ENCODE results near the gene LYPD4.

Gene LYPD4

GRCh38 chr19:41861116-41861768, 16.8 kb upstream of the LYPD4 start:
- 40% methylated on average over 7 of the region's 9 CpGs for WGBS (ENCODE audit: insufficient coverage)
- ChIA-PET POLR2A (interaction anchor here (0.5 to 1.8 kb wide), 2 partner anchors 11 to 20 kb away, joined by 4 to 8 read pairs; no protein-coding TSS in a partner anchor), CTCF (interaction anchor here (1.9 to 6.9 kb wide), 4 partner anchors 11 to 70 kb away, joined by 6 to 48 read pairs (median 12); partner anchors contain the start of gene CD79A)
- Histone ChIP-seq H3K27ac (ENCODE audit: insufficient read depth in 1 of 2, low read depth in 1 of 2, low read length in 2 of 2, poor library complexity in 1 of 2, severe bottlenecking in 2 of 2) (peak overlapping the region; percentile 90 to 95), H3K4me1 (ENCODE audit: control extremely low read depth in 1 of 4, control insufficient read depth in 4 of 4, insufficient read depth in 4 of 4, low read length in 3 of 4) (peaks cover 12 to 59% (median 53%) of the 10 kb centered on the region in 4 experiments), H3K9me3 (ENCODE audit: control extremely low read depth in 1 of 5, control insufficient read depth in 4 of 5, insufficient read depth in 2 of 5, low read depth in 1 of 5, low read length in 4 of 5) (no peaks in the 10 kb centered on the region), H3K4me3 (ENCODE audit: control insufficient read depth in 1 of 7, extremely low read depth in 1 of 7, insufficient read depth in 4 of 7, low read depth in 2 of 7, low read length in 6 of 7) (peak overlapping the region; percentile 76 to 98 (median 84)), H3K27me3 (replicated peaks in 2 of 5; ENCODE audit: control insufficient read depth in 4 of 5, insufficient read depth in 5 of 5, low read length in 4 of 5) (no peaks in the 10 kb centered on the region), H3K36me3 (ENCODE audit: control insufficient read depth in 4 of 4, insufficient read depth in 4 of 4, low read length in 3 of 4) (peaks cover 10 to 53% (median 42%) of the 10 kb centered on the region in 4 experiments)
- DNase-seq: no peak

- CTCF ChIA-PET: interaction anchor here (0.6 to 6.9 kb wide), 8 partner anchors 8 to 97 kb away, joined by 3 to 48 read pairs (median 7); partner anchors contain the start of genes CD79A and RABAC1
- peak overlapping the region; percentile 76 to 98 (median 84) for H3K4me3 ChIP-seq (ENCODE audit: control insufficient read depth in 1 of 7, extremely low read depth in 1 of 7, insufficient read depth in 4 of 7, low read depth in 2 of 7, low read length in 6 of 7)
- H3K36me3 ChIP-seq (ENCODE audit: control insufficient read depth in 4 of 4, insufficient read depth in 4 of 4, low read length in 3 of 4): peaks cover 10 to 49% (median 40%) of the 10 kb centered on the region in 4 experiments
- WGBS (ENCODE audit: insufficient coverage): under 1% methylated on average over 37 of the region's 45 CpGs
- H3K4me1 ChIP-seq (ENCODE audit: control extremely low read depth in 1 of 4, control insufficient read depth in 4 of 4, insufficient read depth in 4 of 4, low read length in 3 of 4): peaks cover 12 to 56% (median 51%) of the 10 kb centered on the region in 4 experiments
- POLR2A ChIA-PET: interaction anchor here (0.5 to 1.8 kb wide), 5 partner anchors 10 to 67 kb away, joined by 3 to 8 read pairs (median 4); no protein-coding TSS in a partner anchor
- no peak for DNase-seq
- H3K9me3 ChIP-seq (ENCODE audit: control extremely low read depth in 1 of 5, control insufficient read depth in 4 of 5, insufficient read depth in 2 of 5, low read depth in 1 of 5, low read length in 4 of 5): no peaks in the 10 kb centered on the region
- no peaks in the 10 kb centered on the region for H3K27me3 ChIP-seq (replicated peaks in 2 of 5; ENCODE audit: control insufficient read depth in 4 of 5, insufficient read depth in 5 of 5, low read length in 4 of 5)
- peak overlapping the region; percentile 90 to 95 for H3K27ac ChIP-seq (ENCODE audit: insufficient read depth in 1 of 2, low read depth in 1 of 2, low read length in 2 of 2, poor library complexity in 1 of 2, severe bottlenecking in 2 of 2)
These were observed 16.1 kb upstream of the LYPD4 start for GRCh38 chr19:41860419-41861115.

GRCh38 chr19:41859618-41860418, 15.3 kb upstream of the LYPD4 start, which contains the start of gene RPS19:
Gene RPS19 (plus strand): TSS chr19:41860255. CDS start chr19:41860775, 520 bp downstream.
- 0% methylated on average over 56 of the region's 76 CpGs for WGBS (ENCODE audit: insufficient coverage)
- CTCF ChIA-PET: interaction anchor here (0.6 to 6.9 kb wide), 14 partner anchors 9 to 1506 kb away, joined by 3 to 48 read pairs (median 5); partner anchors contain the start of genes CD79A and RABAC1

GRCh38 chr19:41859213-41859617, 14.7 kb upstream of the LYPD4 start:
- H3K4me3 ChIP-seq (ENCODE audit: control insufficient read depth in 1 of 7, extremely low read depth in 1 of 7, insufficient read depth in 4 of 7, low read depth in 2 of 7, low read length in 6 of 7): peak overlapping the region in 6 of 7 experiments; percentile 76 to 98 (median 88)
- peaks cover 3 to 37% (median 28%) of the 10 kb centered on the region in 4 experiments for H3K36me3 ChIP-seq (ENCODE audit: control insufficient read depth in 4 of 4, insufficient read depth in 4 of 4, low read length in 3 of 4)
- DNase-seq: no peak
- ChIA-PET POLR2A (interaction anchor here (0.7 kb wide), 1 partner anchor 24 kb away, joined by 3 read pairs; no protein-coding TSS in a partner anchor), CTCF (interaction anchor here (0.6 to 6.9 kb wide), 13 partner anchors 10 to 1506 kb away, joined by 3 to 48 read pairs (median 5); partner anchors contain the start of genes CD79A and RABAC1)
- 4% methylated on average over 6 of the region's 8 CpGs for WGBS (ENCODE audit: insufficient coverage)
- peak overlapping the region in 1 of 2 experiments; percentile 95 for H3K27ac ChIP-seq (ENCODE audit: insufficient read depth in 1 of 2, low read depth in 1 of 2, low read length in 2 of 2, poor library complexity in 1 of 2, severe bottlenecking in 2 of 2)
- H3K27me3 ChIP-seq (replicated peaks in 2 of 5; ENCODE audit: control insufficient read depth in 4 of 5, insufficient read depth in 5 of 5, low read length in 4 of 5): no peaks in the 10 kb centered on the region
- peaks cover 12 to 47% (median 41%) of the 10 kb centered on the region in 4 experiments for H3K4me1 ChIP-seq (ENCODE audit: control extremely low read depth in 1 of 4, control insufficient read depth in 4 of 4, insufficient read depth in 4 of 4, low read length in 3 of 4)
- H3K9me3 ChIP-seq (ENCODE audit: control extremely low read depth in 1 of 5, control insufficient read depth in 4 of 5, insufficient read depth in 2 of 5, low read depth in 1 of 5, low read length in 4 of 5): no peaks in the 10 kb centered on the region

More at GRCh38 chr19:41859618-41860418, 15.3 kb upstream of the LYPD4 start, which contains the start of gene RPS19:
- Histone ChIP-seq H3K9me3 (ENCODE audit: control extremely low read depth in 1 of 5, control insufficient read depth in 4 of 5, insufficient read depth in 2 of 5, low read depth in 1 of 5, low read length in 4 of 5) (no peaks in the 10 kb centered on the region), H3K27ac (ENCODE audit: insufficient read depth in 1 of 2, low read depth in 1 of 2, low read length in 2 of 2, poor library complexity in 1 of 2, severe bottlenecking in 2 of 2) (peak within 1 kb of the TSS; percentile 90 to 95), H3K4me1 (ENCODE audit: control extremely low read depth in 1 of 4, control insufficient read depth in 4 of 4, insufficient read depth in 4 of 4, low read length in 3 of 4) (peaks cover 12 to 52% (median 46%) of the 10 kb centered on the region in 4 experiments), H3K27me3 (replicated peaks in 2 of 5; ENCODE audit: control insufficient read depth in 4 of 5, insufficient read depth in 5 of 5, low read length in 4 of 5) (no peaks in the 10 kb centered on the region), H3K4me3 (ENCODE audit: control insufficient read depth in 1 of 7, extremely low read depth in 1 of 7, insufficient read depth in 4 of 7, low read depth in 2 of 7, low read length in 6 of 7) (peak within 1 kb of the TSS; percentile 76 to 98 (median 84)), H3K36me3 (ENCODE audit: control insufficient read depth in 4 of 4, insufficient read depth in 4 of 4, low read length in 3 of 4) (peaks cover 9 to 43% (median 34%) of the 10 kb centered on the region in 4 experiments)
- POLR2A ChIA-PET: interaction anchor here (0.7 to 1.8 kb wide), 5 partner anchors 11 to 67 kb away, joined by 3 to 8 read pairs (median 3); no protein-coding TSS in a partner anchor
- peak; percentile 97 to 98 (median 98) for DNase-seq

GRCh38 chr19:41853768-41854167, 9.3 kb upstream of the LYPD4 start:
- Histone ChIP-seq H3K27me3 (replicated peaks in 2 of 5; ENCODE audit: control insufficient read depth in 4 of 5, insufficient read depth in 5 of 5, low read length in 4 of 5) (peaks cover 0 to 6% (median 0%) of the 10 kb centered on the region in 5 experiments), H3K4me3 (ENCODE audit: control insufficient read depth in 1 of 7, extremely low read depth in 1 of 7, insufficient read depth in 4 of 7, low read depth in 2 of 7, low read length in 6 of 7) (no peak overlapping the region), H3K9me3 (ENCODE audit: control extremely low read depth in 1 of 5, control insufficient read depth in 4 of 5, insufficient read depth in 2 of 5, low read depth in 1 of 5, low read length in 4 of 5) (no peaks in the 10 kb centered on the region), H3K27ac (ENCODE audit: insufficient read depth in 1 of 2, low read depth in 1 of 2, low read length in 2 of 2, poor library complexity in 1 of 2, severe bottlenecking in 2 of 2) (no peak overlapping the region), H3K4me1 (ENCODE audit: control extremely low read depth in 1 of 4, control insufficient read depth in 4 of 4, insufficient read depth in 4 of 4, low read length in 3 of 4) (peaks cover 0 to 3% (median 0%) of the 10 kb centered on the region in 4 experiments), H3K36me3 (ENCODE audit: control insufficient read depth in 4 of 4, insufficient read depth in 4 of 4, low read length in 3 of 4) (no peaks in the 10 kb centered on the region)
- CTCF ChIA-PET: interaction anchor here (1.2 to 1.8 kb wide), 3 partner anchors 15 to 60 kb away, joined by 3 to 4 read pairs (median 3); no protein-coding TSS in a partner anchor
- 89% methylated on average over 2 of the region's 2 CpGs for WGBS (ENCODE audit: insufficient coverage)
- peak in 1 of 3 donors; percentile 16 for DNase-seq
- POLR2A ChIA-PET: no interaction called here

- 71% methylated on average over 1 of the region's 2 CpGs for WGBS (ENCODE audit: insufficient coverage)
- Histone ChIP-seq H3K27ac (ENCODE audit: insufficient read depth in 1 of 2, low read depth in 1 of 2, low read length in 2 of 2, poor library complexity in 1 of 2, severe bottlenecking in 2 of 2) (no peak overlapping the region), H3K36me3 (ENCODE audit: control insufficient read depth in 4 of 4, insufficient read depth in 4 of 4, low read length in 3 of 4) (no peaks in the 10 kb centered on the region), H3K4me3 (ENCODE audit: control insufficient read depth in 1 of 7, extremely low read depth in 1 of 7, insufficient read depth in 4 of 7, low read depth in 2 of 7, low read length in 6 of 7) (no peak overlapping the region), H3K4me1 (ENCODE audit: control extremely low read depth in 1 of 4, control insufficient read depth in 4 of 4, insufficient read depth in 4 of 4, low read length in 3 of 4) (peaks cover 0 to 3% (median 0%) of the 10 kb centered on the region in 4 experiments), H3K27me3 (replicated peaks in 2 of 5; ENCODE audit: control insufficient read depth in 4 of 5, insufficient read depth in 5 of 5, low read length in 4 of 5) (peaks cover 0 to 6% (median 0%) of the 10 kb centered on the region in 5 experiments), H3K9me3 (ENCODE audit: control extremely low read depth in 1 of 5, control insufficient read depth in 4 of 5, insufficient read depth in 2 of 5, low read depth in 1 of 5, low read length in 4 of 5) (no peaks in the 10 kb centered on the region)
- DNase-seq: no peak
- POLR2A ChIA-PET: no interaction called here
- CTCF ChIA-PET: interaction anchor here (1.1 to 1.8 kb wide), 4 partner anchors 14 to 60 kb away, joined by 3 to 4 read pairs (median 3); no protein-coding TSS in a partner anchor
These were observed 8.9 kb upstream of the LYPD4 start for GRCh38 chr19:41853344-41853743.

Data from common myeloid progenitor, CD34-positive (primary cell).